Esophagus squamous epithelium (tissue), 5 donors: ENCODE measurements around the gene PTPRO. TPM values are rescaled to one million over a fixed set of nuclear protein-coding genes. Genes with fewer than 3 reads are reported as not detected.

Experiments used
- DNase-seq: peaks from one replicate; lab custom pipeline; 2025; lab: John Stamatoyannopoulos, UW
- H3K27ac ChIP-seq, 4 donors: fragments of 200-600 bp; sonication (generic); one replicate each; pipeline ENCODE4 v1.5.1; 2016 to 2019; ENCODE audit warnings: mild to moderate bottlenecking in 1 of 4
- H3K27me3 ChIP-seq, 4 donors: fragments of 200-600 bp; sonication (generic); 1 replicate in 3 of 4; 2 replicates in 1 of 4; pipeline versions ENCODE4 v1.5.1 to v1.6.0; 2017 to 2021; ENCODE audit warnings: antibody characterized with exemption in 1 of 4
- H3K36me3 ChIP-seq, 3 donors: fragments of 200-600 bp; sonication (generic); one replicate each; pipeline ENCODE4 v1.5.1; 2016 to 2019
- H3K4me1 ChIP-seq, 3 donors: fragments of 200-600 bp; sonication (generic); one replicate each; pipeline ENCODE4 v1.5.1; 2017 to 2019
- H3K4me3 ChIP-seq, 4 donors: fragments of 200-600 bp; sonication (generic); 1 replicate in 3 of 4; 2 replicates in 1 of 4; pipeline ENCODE4 v1.5.1; 2016 to 2019; ENCODE audit warnings: mild to moderate bottlenecking in 2 of 4, moderate library complexity in 1 of 4
- H3K9me3 ChIP-seq, 3 donors: fragments of 200-600 bp; sonication (generic); one replicate each; pipeline ENCODE4 v1.5.1; 2016 to 2019
- CTCF ChIP-seq, 6 experiments: fragments of 450-650 bp in 4 of 6; fragments of 200-600 bp in 2 of 6; sonication (generic) in 2 of 6; IDR thresholded peaks; one replicate each; pipeline ENCODE4 v1.5.1; 2016 to 2019; ENCODE audit warnings: antibody characterized with exemption in 6 of 6, mild to moderate bottlenecking in 4 of 6, moderate library complexity in 4 of 6
- POLR2A ChIP-seq, 4 donors: fragments of 450-650 bp; IDR thresholded peaks; one replicate each; pipeline ENCODE4 v1.6.1; 2017; ENCODE audit warnings: antibody characterized with exemption in 4 of 4, mild to moderate bottlenecking in 4 of 4, moderate library complexity in 3 of 4
- WGBS, 2 donors: methylation state at CpG; one replicate each; pipeline ENCODE4 v1.1.5; 2018; 5-methylcytosine and 5-hydroxymethylcytosine counted together
- intact Hi-C: fragments of 100-400 bp; cut with DNase I; formaldehyde crosslinking; loops from one replicate; pipeline ENCODE4 v1.15.0; 2022
- total RNA-seq, 4 donors: library from RNA; depleted of rRNA; stranded (reverse); fragments of >200 nt; gene quantifications; one replicate each; pipeline ENCODE4 v1.1.0, GENCODE V29; 2016
- donor health status: DM: yes; HTN: yes; CAD: no.

Gene PTPRO
- total RNA-seq, 4 donors from 2014 or later: 0.13 to 1.4 (median 0.76) TPM; not detected in 1

DNA sequence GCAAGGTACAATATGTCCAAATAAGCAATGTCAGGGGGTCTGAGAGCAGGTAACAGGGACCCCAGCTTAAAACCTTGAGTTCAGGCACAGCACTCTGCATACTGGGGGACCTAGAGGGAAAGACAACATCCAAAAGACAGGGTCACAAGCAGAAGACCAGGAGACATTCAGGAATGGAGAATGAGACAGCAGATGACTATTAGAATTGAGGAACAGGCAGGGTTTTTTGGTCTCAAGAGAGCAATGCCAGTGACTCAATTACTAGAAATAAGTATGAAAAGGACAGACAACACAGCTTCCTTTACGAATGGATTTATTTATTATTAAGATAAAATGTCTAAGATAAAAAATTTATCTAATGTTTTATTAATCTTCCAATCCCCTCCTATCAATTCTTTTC is 223.0 kb downstream of the PTPRO start:
- no peaks in the 10 kb centered on the region for H3K27me3 ChIP-seq
- TF ChIP-seq CTCF (IDR thresholded peaks at IDR 0.05) (no peak), POLR2A (IDR thresholded peaks at IDR 0.05) (no peak)
- H3K27ac ChIP-seq: no peak overlapping the region

GRCh38 chr12:15546102-15546701 is 223.9 kb downstream of the PTPRO start:
- H3K27me3 ChIP-seq: no peaks in the 10 kb centered on the region

More for the DNA sequence above, 223.0 kb downstream of the PTPRO start:
- Histone ChIP-seq H3K4me3 (no peak overlapping the region), H3K9me3 (no peaks in the 10 kb centered on the region), H3K4me1 (no peaks in the 10 kb centered on the region), H3K36me3 (no peaks in the 10 kb centered on the region)
- 77 to 79% methylated on average over 1 of the region's 1 CpG for WGBS, 2 donors
- intact Hi-C loops: no loop called here
- no peak for DNase-seq

GRCh38 chr12:15547063-15547462 is 224.8 kb downstream of the PTPRO start:
- H3K4me3 ChIP-seq: no peak overlapping the region
- intact Hi-C loops: no loop called here
- no peaks in the 10 kb centered on the region for H3K9me3 ChIP-seq
- no peak for TF ChIP-seq CTCF (IDR thresholded peaks at IDR 0.05)
- no peak for TF ChIP-seq POLR2A (IDR thresholded peaks at IDR 0.05)
- no peaks in the 10 kb centered on the region for H3K36me3 ChIP-seq
- H3K27me3 ChIP-seq: no peaks in the 10 kb centered on the region
- WGBS, 2 donors: 76 to 83% methylated on average over 5 of the region's 5 CpGs
- H3K4me1 ChIP-seq: no peaks in the 10 kb centered on the region
- no peak overlapping the region for H3K27ac ChIP-seq
- no peak for DNase-seq

More at GRCh38 chr12:15546102-15546701, 223.9 kb downstream of the PTPRO start:
- H3K4me1 ChIP-seq: no peaks in the 10 kb centered on the region
- 39 to 50% methylated on average over 1 of the region's 1 CpG for WGBS, 2 donors
- TF ChIP-seq CTCF (IDR thresholded peaks at IDR 0.05) (no peak), POLR2A (IDR thresholded peaks at IDR 0.05) (no peak)
- H3K4me3 ChIP-seq: no peak overlapping the region
- DNase-seq: no peak
- no peaks in the 10 kb centered on the region for H3K36me3 ChIP-seq
- peak overlapping the region in 1 of 4 donors; percentile 21 for H3K27ac ChIP-seq
- no peaks in the 10 kb centered on the region for H3K9me3 ChIP-seq
- intact Hi-C loops: no loop called here

GRCh38 chr12:15547691-15548090 is 225.4 kb downstream of the PTPRO start:
- Histone ChIP-seq H3K4me1 (no peaks in the 10 kb centered on the region), H3K27me3 (no peaks in the 10 kb centered on the region), H3K27ac (no peak overlapping the region), H3K9me3 (no peaks in the 10 kb centered on the region), H3K36me3 (no peaks in the 10 kb centered on the region), H3K4me3 (no peak overlapping the region)
- 73 to 93% methylated on average over 1 of the region's 1 CpG for WGBS, 2 donors
- intact Hi-C loops: no loop called here
- no peak for DNase-seq
- no peak for TF ChIP-seq CTCF (IDR thresholded peaks at IDR 0.05)
- TF ChIP-seq POLR2A (IDR thresholded peaks at IDR 0.05): no peak

- no peak for TF ChIP-seq CTCF (IDR thresholded peaks at IDR 0.05)
- TF ChIP-seq POLR2A (IDR thresholded peaks at IDR 0.05): no peak
- intact Hi-C loops: no loop called here
- Histone ChIP-seq H3K9me3 (no peaks in the 10 kb centered on the region), H3K27me3 (no peaks in the 10 kb centered on the region), H3K36me3 (no peaks in the 10 kb centered on the region), H3K4me3 (no peak overlapping the region), H3K27ac (no peak overlapping the region), H3K4me1 (no peaks in the 10 kb centered on the region)
- 78 to 86% methylated on average over 4 of the region's 4 CpGs for WGBS, 2 donors
- no peak for DNase-seq
Observed at GRCh38 chr12:15550793-15551192, 228.5 kb downstream of the PTPRO start.
